CD14-positive monocyte (primary cell): Measurements from ENCODE around the gene MMP15. TPM values are rescaled to one million over a fixed set of nuclear protein-coding genes. Genes with fewer than 3 reads are reported as not detected.
"Not testable (repeated sequence)": the region's sequence is repeated elsewhere in the genome, so short reads cannot be mapped to it uniquely, and the experiment has no call there.

Experiments used
- DNase-seq, 3 donors: peaks; one replicate each; pipeline ENCODE4 v3.0.0-alpha.2; 2011 to 2022
- H2AFZ ChIP-seq: 2 replicates; pipeline ENCODE4 v1.6.0; 2012; ENCODE audit warnings: mild to moderate bottlenecking, low read depth, low read length, inconsistent platforms; ENCODE audit not compliant: insufficient read depth, poor library complexity, severe bottlenecking
- H3K27ac ChIP-seq, 2 donors: 1 replicate in 1 of 2; 2 replicates in 1 of 2; pipeline ENCODE4 v1.5.1; 2012 to 2013; ENCODE audit warnings: low read length in 2 of 2, control low read depth in 1 of 2, inconsistent platforms in 1 of 2, low read depth in 1 of 2, mild to moderate bottlenecking in 1 of 2
- H3K27me3 ChIP-seq, 2 donors: one replicate each; pipeline versions ENCODE4 v1.6.0 to v1.6.1; 2011 to 2013; ENCODE audit warnings: low read length in 2 of 2; ENCODE audit not compliant: control insufficient read depth in 2 of 2, insufficient read depth in 2 of 2
- H3K36me3 ChIP-seq, 2 donors: replicated peaks in 1 of 2; 1 replicate in 1 of 2; 2 replicates in 1 of 2; pipeline versions ENCODE4 v1.5.1 to v1.6.1; 2012 to 2013; ENCODE audit warnings: low read length in 2 of 2, control low read depth in 1 of 2, inconsistent platforms in 1 of 2, mild to moderate bottlenecking in 1 of 2; ENCODE audit not compliant: insufficient read depth in 2 of 2, control insufficient read depth in 1 of 2
- H3K4me1 ChIP-seq, 2 donors: 1 replicate in 1 of 2; 2 replicates in 1 of 2; pipeline versions ENCODE4 v1.5.1 to v1.6.1; 2012 to 2013; ENCODE audit warnings: low read length in 2 of 2, control low read depth in 1 of 2, inconsistent platforms in 1 of 2, mild to moderate bottlenecking in 1 of 2, moderate library complexity in 1 of 2; ENCODE audit not compliant: insufficient read depth in 2 of 2, control insufficient read depth in 1 of 2
- H3K4me2 ChIP-seq: replicated peaks from 2 replicates; pipeline ENCODE3; 2012; ENCODE audit warnings: low read length, moderate library complexity, mild to moderate bottlenecking; ENCODE audit not compliant: poor library complexity, severe bottlenecking; ENCODE audit errors: extremely low read depth
- H3K4me3 ChIP-seq, 3 experiments: fragments of 200-600 bp in 1 of 3; sonication (generic) in 1 of 3; replicated peaks in 1 of 3; 1 replicate in 2 of 3; 2 replicates in 1 of 3; pipeline ENCODE4 v1.5.1; 2011 to 2013; ENCODE audit warnings: low read length in 3 of 3, mild to moderate bottlenecking in 3 of 3, control low read depth in 2 of 3, low read depth in 2 of 3, inconsistent platforms in 1 of 3, moderate library complexity in 1 of 3
- H3K79me2 ChIP-seq: 2 replicates; pipeline ENCODE4 v1.6.0; 2012; ENCODE audit warnings: mild to moderate bottlenecking, control low read depth, inconsistent platforms, low read length, moderate library complexity; ENCODE audit not compliant: insufficient read depth
- H3K9ac ChIP-seq: 2 replicates; pipeline ENCODE4 v1.6.0; 2017; ENCODE audit warnings: low read length, mild to moderate bottlenecking; ENCODE audit not compliant: insufficient read depth, poor library complexity, severe bottlenecking
- H3K9me3 ChIP-seq, 2 donors: replicated peaks in 1 of 2; 1 replicate in 1 of 2; 2 replicates in 1 of 2; pipeline versions ENCODE4 v1.5.1 to v1.6.1; 2012 to 2013; ENCODE audit warnings: low read length in 2 of 2, control low read depth in 1 of 2; ENCODE audit not compliant: control insufficient read depth in 1 of 2, insufficient read depth in 1 of 2
- H4K20me1 ChIP-seq: 2 replicates; pipeline ENCODE4 v1.6.0; 2012; ENCODE audit warnings: mild to moderate bottlenecking, low read length, control low read depth, moderate library complexity; ENCODE audit not compliant: insufficient read depth
- H3K27ac Mint-ChIP-seq, 7 donors: one replicate each; pipeline ENCODE4 v1.8.0; 2020; ENCODE audit warnings: mild to moderate bottlenecking in 7 of 7, mixed read lengths in 7 of 7, moderate library complexity in 6 of 7, inconsistent platforms in 2 of 7
- H3K27me3 Mint-ChIP-seq, 3 donors: one replicate each; pipeline ENCODE4 v1.8.0; 2021 to 2022; ENCODE audit warnings: low read depth in 3 of 3, mild to moderate bottlenecking in 3 of 3, mixed read lengths in 3 of 3, moderate library complexity in 3 of 3, inconsistent platforms in 1 of 3
- H3K36me3 Mint-ChIP-seq, 2 donors: one replicate each; pipeline ENCODE4 v1.8.0; 2020; ENCODE audit warnings: mixed read lengths in 2 of 2, inconsistent platforms in 1 of 2, mild to moderate bottlenecking in 1 of 2
- H3K4me1 Mint-ChIP-seq: one replicate; pipeline ENCODE4 v1.8.0; 2020; ENCODE audit warnings: mild to moderate bottlenecking, mixed read lengths
- H3K4me3 Mint-ChIP-seq, 2 donors: one replicate each; pipeline ENCODE4 v1.8.0; 2020; ENCODE audit warnings: mild to moderate bottlenecking in 2 of 2, mixed read lengths in 2 of 2, moderate library complexity in 1 of 2
- H3K9me3 Mint-ChIP-seq, 7 donors: one replicate each; pipeline ENCODE4 v1.8.0; 2020 to 2022; ENCODE audit warnings: mixed read lengths in 7 of 7, mild to moderate bottlenecking in 6 of 7, moderate library complexity in 6 of 7, inconsistent platforms in 2 of 7
- WGBS: methylation state at CpG from one replicate; pipeline ENCODE4 v1.1.5; 2013; ENCODE audit warnings: missing lambda C conversion rate; ENCODE audit not compliant: insufficient coverage; 5-methylcytosine and 5-hydroxymethylcytosine counted together
- intact Hi-C, 2 donors: fragments of 100-400 bp; cut with micrococcal nuclease; formaldehyde crosslinking; loops; one replicate each; pipeline versions ENCODE4 v1.15.0 to v1.15.1; 2023
- polyA plus RNA-seq, 3 donors: library from polyadenylated mRNA; depleted of rRNA in 1 of 3; unstranded in 2 of 3; stranded (reverse) in 1 of 3; fragments of 300-500 nt in 2 of 3; fragments of >200 nt in 1 of 3; fragmentation: Illumina TruSeq in 2 of 3; gene quantifications; 1 replicate in 2 of 3; 2 replicates in 1 of 3; pipeline ENCODE4 v1.2.3, GENCODE V29; 2012 to 2021
- TF ChIP-seq, protein P1 (sequence below): fragments of 200-600 bp; IDR thresholded peaks from one replicate; pipeline ENCODE4 v1.8.0; 2022; ENCODE audit warnings: antibody characterized with exemption, mild to moderate bottlenecking

The MMP15 gene
- polyA plus RNA-seq, 3 donors, result not detected

GRCh38 chr16:58088091-58088490 is 62.5 kb downstream of the MMP15 start:
- Mint-ChIP-seq H3K27ac (no peak overlapping the region), H3K27me3 (peaks cover 0 to 5% (median 0%) of the 10 kb centered on the region in 3 donors), H3K4me3 (no peak overlapping the region), H3K4me1 (peaks cover 2% of the 10 kb centered on the region), H3K9me3 (peaks cover 0 to 2% (median 0%) of the 10 kb centered on the region in 7 donors), H3K36me3 (no peaks in the 10 kb centered on the region)
- H4K20me1 ChIP-seq, result no peaks in the 10 kb centered on the region
- TF ChIP-seq, protein P1, sequence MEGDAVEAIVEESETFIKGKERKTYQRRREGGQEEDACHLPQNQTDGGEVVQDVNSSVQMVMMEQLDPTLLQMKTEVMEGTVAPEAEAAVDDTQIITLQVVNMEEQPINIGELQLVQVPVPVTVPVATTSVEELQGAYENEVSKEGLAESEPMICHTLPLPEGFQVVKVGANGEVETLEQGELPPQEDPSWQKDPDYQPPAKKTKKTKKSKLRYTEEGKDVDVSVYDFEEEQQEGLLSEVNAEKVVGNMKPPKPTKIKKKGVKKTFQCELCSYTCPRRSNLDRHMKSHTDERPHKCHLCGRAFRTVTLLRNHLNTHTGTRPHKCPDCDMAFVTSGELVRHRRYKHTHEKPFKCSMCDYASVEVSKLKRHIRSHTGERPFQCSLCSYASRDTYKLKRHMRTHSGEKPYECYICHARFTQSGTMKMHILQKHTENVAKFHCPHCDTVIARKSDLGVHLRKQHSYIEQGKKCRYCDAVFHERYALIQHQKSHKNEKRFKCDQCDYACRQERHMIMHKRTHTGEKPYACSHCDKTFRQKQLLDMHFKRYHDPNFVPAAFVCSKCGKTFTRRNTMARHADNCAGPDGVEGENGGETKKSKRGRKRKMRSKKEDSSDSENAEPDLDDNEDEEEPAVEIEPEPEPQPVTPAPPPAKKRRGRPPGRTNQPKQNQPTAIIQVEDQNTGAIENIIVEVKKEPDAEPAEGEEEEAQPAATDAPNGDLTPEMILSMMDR, result no peak
- WGBS, result no CpG with 5 or more reads among the region's 9 CpGs
- H3K36me3 ChIP-seq, result no peaks in the 10 kb centered on the region
- no peak overlapping the region for H3K27ac ChIP-seq
- H2AFZ ChIP-seq, result no peak overlapping the region
- H3K9ac ChIP-seq, result no peak overlapping the region
- H3K27me3 ChIP-seq, result no peaks in the 10 kb centered on the region
- DNase-seq, result no peak
- H3K79me2 ChIP-seq, result no peaks in the 10 kb centered on the region
- no peak overlapping the region for H3K4me3 ChIP-seq
- intact Hi-C loops, result no loop called here
- no peaks in the 10 kb centered on the region for H3K4me1 ChIP-seq
- no peak overlapping the region for H3K4me2 ChIP-seq
- no peaks in the 10 kb centered on the region for H3K9me3 ChIP-seq

GRCh38 chr16:58090396-58090795 is 64.8 kb downstream of the MMP15 start:
- H3K36me3 ChIP-seq, H3K36me3 Mint-ChIP-seq, H3K4me3 ChIP-seq, H3K27ac Mint-ChIP-seq, H3K27me3 ChIP-seq, H3K27me3 Mint-ChIP-seq, DNase-seq, H3K27ac ChIP-seq, H3K4me1 ChIP-seq, H3K79me2 ChIP-seq, H3K4me1 Mint-ChIP-seq, H3K4me3 Mint-ChIP-seq, H3K4me2 ChIP-seq, H4K20me1 ChIP-seq, H3K9me3 Mint-ChIP-seq, H3K9ac ChIP-seq, H3K9me3 ChIP-seq, H2AFZ ChIP-seq: not testable (repeated sequence)
- WGBS, result no CpG with 5 or more reads among the region's 3 CpGs
- intact Hi-C loops, result loop anchor here in 1 of 2 donors (10.0 kb wide), 1 partner anchor 64 kb away; no protein-coding TSS in a partner anchor
